ENCODE data around the gene SLC35F1.

DNA sequence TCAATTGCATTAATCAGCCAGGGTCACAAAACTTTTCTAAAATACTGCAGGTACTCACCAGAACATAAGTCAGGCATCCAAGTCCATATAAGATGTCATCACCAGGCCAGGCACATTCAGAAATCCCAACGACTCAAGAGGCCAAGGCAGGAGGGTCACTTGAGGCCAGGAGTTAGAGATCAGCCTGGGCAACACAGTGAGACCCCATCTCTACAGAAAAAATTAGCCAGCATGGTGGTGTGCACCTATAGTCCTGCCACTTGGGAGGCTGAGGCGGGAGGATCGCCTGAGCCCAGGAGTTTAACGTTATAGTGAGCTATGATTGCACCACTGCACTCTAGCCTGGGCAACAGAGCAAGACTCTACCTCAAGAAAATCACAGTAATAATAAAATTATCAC lies 362.6 kb downstream of the SLC35F1 start:
- TF ChIP-seq POLR2AphosphoS5 (IDR thresholded peaks at IDR 0.05; ENCODE audit: low read depth, low read length) (no peak), POLR2A (IDR thresholded peaks at IDR 0.05; ENCODE audit: low read depth, low read length) (no peak)

Measured in GM12891 (cell line).